ENCODE data around the gene CEND1.

CEND1 gene

GRCh38 chr11:787084-787675 lies 2.7 kb downstream of the CEND1 start:
- TF ChIP-seq CTCF (IDR thresholded peaks at IDR 0.05; ENCODE audit: borderline replicate concordance, extremely low read depth, low read length, poor library complexity, severe bottlenecking): no peak
- no peak for TF ChIP-seq EZH2 (IDR thresholded peaks at IDR 0.05; ENCODE audit: borderline replicate concordance, low read depth, low read length, severe bottlenecking)
- no peak overlapping the region for H3K9ac ChIP-seq (ENCODE audit: low read depth, low read length)
- H3K27ac ChIP-seq (ENCODE audit: low read length): no peak overlapping the region
- no peaks in the 10 kb centered on the region for H3K4me1 ChIP-seq (ENCODE audit: insufficient read depth, low read length)
- no peaks in the 10 kb centered on the region for H3K27me3 ChIP-seq (ENCODE audit: insufficient read depth, low read length, poor library complexity)
- H4K20me1 ChIP-seq (ENCODE audit: insufficient read depth, low read length): peaks cover 18% of the 10 kb centered on the region
- H3K4me2 ChIP-seq (ENCODE audit: insufficient read depth, low read length): no peak overlapping the region
- ATAC-seq (ENCODE audit: insufficient read depth, low read depth) (no peak), DNase-seq (no peak)
- H3K36me3 ChIP-seq (ENCODE audit: insufficient read depth, low read length): peaks cover 13% of the 10 kb centered on the region
- no peak overlapping the region for H3K4me3 ChIP-seq (ENCODE audit: low read depth in 1 of 2, low read length in 2 of 2)
- H2AFZ ChIP-seq (ENCODE audit: low read depth, low read length): no peak overlapping the region
- H3K9me3 ChIP-seq (ENCODE audit: insufficient read depth, low read length, severe bottlenecking): no peaks in the 10 kb centered on the region
- no peaks in the 10 kb centered on the region for H3K79me2 ChIP-seq (ENCODE audit: insufficient read depth, low read length)

- H2AFZ ChIP-seq (ENCODE audit: low read depth, low read length): no peak overlapping the region
- H3K9ac ChIP-seq (ENCODE audit: low read depth, low read length): no peak overlapping the region
- DNase-seq (no peak), ATAC-seq (ENCODE audit: insufficient read depth, low read depth) (no peak)
- H3K4me3 ChIP-seq (ENCODE audit: low read depth in 1 of 2, low read length in 2 of 2): no peak overlapping the region
- no peaks in the 10 kb centered on the region for H3K79me2 ChIP-seq (ENCODE audit: insufficient read depth, low read length)
- no peaks in the 10 kb centered on the region for H3K27me3 ChIP-seq (ENCODE audit: insufficient read depth, low read length, poor library complexity)
- no peak for TF ChIP-seq EZH2 (IDR thresholded peaks at IDR 0.05; ENCODE audit: borderline replicate concordance, low read depth, low read length, severe bottlenecking)
- no peak for TF ChIP-seq CTCF (IDR thresholded peaks at IDR 0.05; ENCODE audit: borderline replicate concordance, extremely low read depth, low read length, poor library complexity, severe bottlenecking)
- no peak overlapping the region for H3K27ac ChIP-seq (ENCODE audit: low read length)
- peaks cover 24% of the 10 kb centered on the region for H4K20me1 ChIP-seq (ENCODE audit: insufficient read depth, low read length)
- H3K36me3 ChIP-seq (ENCODE audit: insufficient read depth, low read length): 0 out of 2 replicates have a peak, but pooled peaks cover 6% of the 10 kb centered on the region
- H3K4me1 ChIP-seq (ENCODE audit: insufficient read depth, low read length): no peaks in the 10 kb centered on the region
- no peak overlapping the region for H3K4me2 ChIP-seq (ENCODE audit: insufficient read depth, low read length)
- H3K9me3 ChIP-seq (ENCODE audit: insufficient read depth, low read length, severe bottlenecking): no peaks in the 10 kb centered on the region
These were observed 3.4 kb downstream of the CEND1 start for GRCh38 chr11:786235-787083.

- Histone ChIP-seq H3K27me3 (ENCODE audit: insufficient read depth, low read length, poor library complexity) (no peaks in the 10 kb centered on the region), H3K27ac (ENCODE audit: low read length) (no peak overlapping the region), H3K4me1 (ENCODE audit: insufficient read depth, low read length) (peaks cover 21% of the 10 kb centered on the region), H3K9me3 (ENCODE audit: insufficient read depth, low read length, severe bottlenecking) (no peaks in the 10 kb centered on the region), H3K4me2 (ENCODE audit: insufficient read depth, low read length) (no peak overlapping the region), H3K4me3 (ENCODE audit: low read depth in 1 of 2, low read length in 2 of 2) (no peak overlapping the region), H3K36me3 (ENCODE audit: insufficient read depth, low read length) (peaks cover 24% of the 10 kb centered on the region), H3K9ac (ENCODE audit: low read depth, low read length) (no peak overlapping the region), H3K79me2 (ENCODE audit: insufficient read depth, low read length) (peaks cover 17% of the 10 kb centered on the region), H4K20me1 (ENCODE audit: insufficient read depth, low read length) (peaks cover 32% of the 10 kb centered on the region), H2AFZ (ENCODE audit: low read depth, low read length) (no peak overlapping the region)
- TF ChIP-seq CTCF (IDR thresholded peaks at IDR 0.05; ENCODE audit: borderline replicate concordance, extremely low read depth, low read length, poor library complexity, severe bottlenecking) (no peak), EZH2 (IDR thresholded peaks at IDR 0.05; ENCODE audit: borderline replicate concordance, low read depth, low read length, severe bottlenecking) (no peak)
- DNase-seq (no peak), ATAC-seq (ENCODE audit: insufficient read depth, low read depth) (no peak)
These were observed 6.3 kb downstream of the CEND1 start for GRCh38 chr11:783581-784015.

Data from DND-41 (cell line).